H4 (cell line): ENCODE data around the gene PTPN1. TPM values are rescaled to one million over a fixed set of nuclear protein-coding genes. Genes with fewer than 3 reads are reported as not detected.
"Not testable (repeated sequence)": the region's sequence is repeated elsewhere in the genome, so short reads cannot be mapped to it uniquely, and the experiment has no call there.

Experiments
- DNase-seq: peaks from one replicate; pipeline ENCODE4 v3.0.0-alpha.2; 2015; ENCODE audit warnings: low spot score
- total RNA-seq: library from RNA; depleted of rRNA; stranded (reverse); fragments of >200 nt; shearing (Covaris generic); gene quantifications from 2 replicates; pipeline ENCODE4 v1.2.3, GENCODE V29; 2014

The PTPN1 gene
- total RNA-seq, 1 experiment from 2014 or later: 22.8 TPM

- DNase-seq: no peak
These were observed 47.5 kb downstream of the PTPN1 start for GRCh38 chr20:50557549-50558134.

GRCh38 chr20:50558483-50558925 lies 48.3 kb downstream of the PTPN1 start:
- DNase-seq: peak; percentile 71

GRCh38 chr20:50559149-50559548 lies 49.0 kb downstream of the PTPN1 start:
- no peak for DNase-seq

GRCh38 chr20:50559856-50560638 lies 49.9 kb downstream of the PTPN1 start:
- no peak for DNase-seq

GRCh38 chr20:50560867-50561266 lies 50.7 kb downstream of the PTPN1 start:
- no peak for DNase-seq

GRCh38 chr20:50561379-50562078 lies 51.3 kb downstream of the PTPN1 start:
- peak; percentile 94 for DNase-seq

- DNase-seq: no peak
These were observed 52.1 kb downstream of the PTPN1 start for GRCh38 chr20:50562262-50562701.

GRCh38 chr20:50563133-50563944 lies 53.2 kb downstream of the PTPN1 start:
- DNase-seq: no peak

- DNase-seq: no peak
These were observed 55.2 kb downstream of the PTPN1 start for GRCh38 chr20:50565383-50565782.

GRCh38 chr20:50565871-50566270 lies 55.7 kb downstream of the PTPN1 start:
- DNase-seq: no peak

GRCh38 chr20:50567860-50568548 lies 57.8 kb downstream of the PTPN1 start:
- no peak for DNase-seq

GRCh38 chr20:50568549-50568942 lies 58.4 kb downstream of the PTPN1 start:
- no peak for DNase-seq

- not testable (repeated sequence) for DNase-seq
These were observed 59.3 kb downstream of the PTPN1 start for GRCh38 chr20:50569487-50569863.

- DNase-seq: no peak
These were observed 60.0 kb downstream of the PTPN1 start for GRCh38 chr20:50569864-50570836.

GRCh38 chr20:50571466-50571865 lies 61.3 kb downstream of the PTPN1 start:
- no peak for DNase-seq

GRCh38 chr20:50572938-50573777 lies 63.0 kb downstream of the PTPN1 start:
- DNase-seq: peak; percentile 94

- DNase-seq: no peak
These were observed 63.9 kb downstream of the PTPN1 start for GRCh38 chr20:50574108-50574507.

- DNase-seq: no peak
These were observed 64.4 kb downstream of the PTPN1 start for GRCh38 chr20:50574586-50574985.
